A549 (cell line): ENCODE data around the gene SPC24.

Source experiments
- CTCF ChIP-seq: fragments of >200 bp; sonication (Bioruptor Twin); formaldehyde crosslinking; IDR thresholded peaks from 3 replicates; pipeline ENCODE4 v1.5.1; 2016
- POLR2AphosphoS2 ChIP-seq: conservative IDR thresholded peaks from 2 replicates; pipeline ENCODE4 v1.6.1; 2012; ENCODE audit warnings: low read length, improper control_type of control experiment, inconsistent platforms

GRCh38 chr19:11200931-11201330 lies 45.3 kb upstream of the SPC24 start:
- no peak for TF ChIP-seq POLR2AphosphoS2
- no peak for TF ChIP-seq CTCF
